Measurements from ENCODE around the gene FBXO47.

The FBXO47 gene

GRCh38 chr17:38970804-38971203, 3.6 kb upstream of the FBXO47 start:
- no peak overlapping the region for H2AK5ac ChIP-seq (ENCODE audit: low read length)
- no CpG with 5 or more reads among the region's 5 CpGs for WGBS (ENCODE audit: extremely low coverage, insufficient coverage, low lambda C conversion rate)
- no peak overlapping the region for H2BK5ac ChIP-seq (ENCODE audit: low read length)
- H3K79me2 ChIP-seq (ENCODE audit: control insufficient read depth, insufficient read depth, low read length), result no peaks in the 10 kb centered on the region
- no peaks in the 10 kb centered on the region for H3K27me3 ChIP-seq (ENCODE audit: insufficient read depth, low read length, poor library complexity)
- no peak overlapping the region for H4K5ac ChIP-seq (ENCODE audit: low read length)
- no peaks in the 10 kb centered on the region for H3K79me1 ChIP-seq (ENCODE audit: low read length)
- DNase-seq, result no peak
- H3K23ac ChIP-seq (ENCODE audit: low read length), result no peak overlapping the region
- no peak overlapping the region for H3K4me3 ChIP-seq (ENCODE audit: low read length)
- H4K8ac ChIP-seq (ENCODE audit: low read depth, low read length), result no peak overlapping the region
- no peak overlapping the region for H2BK120ac ChIP-seq (ENCODE audit: low read depth, low read length)
- H3K18ac ChIP-seq (ENCODE audit: low read length), result no peak overlapping the region
- no peak overlapping the region for H3K4me2 ChIP-seq (ENCODE audit: low read length)
- H3K9ac ChIP-seq (ENCODE audit: low read length), result no peak overlapping the region
- H3K27ac ChIP-seq (ENCODE audit: low read depth, low read length), result no peak overlapping the region
- no peaks in the 10 kb centered on the region for H3K36me3 ChIP-seq (ENCODE audit: control insufficient read depth, insufficient read depth, low read length)
- no peak overlapping the region for H3K56ac ChIP-seq (ENCODE audit: low read length)
- H3K4ac ChIP-seq (ENCODE audit: low read depth, low read length), result no peak overlapping the region
- H2BK15ac ChIP-seq (replicated peaks; ENCODE audit: low read depth), result no peak overlapping the region
- peaks cover 2% of the 10 kb centered on the region for H3K4me1 ChIP-seq (ENCODE audit: control insufficient read depth, low read depth, low read length)

GRCh38 chr17:38970128-38970527, 2.9 kb upstream of the FBXO47 start:
- Histone ChIP-seq H3K36me3 (ENCODE audit: control insufficient read depth, insufficient read depth, low read length) (no peaks in the 10 kb centered on the region), H3K4me1 (ENCODE audit: control insufficient read depth, low read depth, low read length) (peaks cover 2% of the 10 kb centered on the region), H3K27me3 (ENCODE audit: insufficient read depth, low read length, poor library complexity) (no peaks in the 10 kb centered on the region), H3K18ac (ENCODE audit: low read length) (no peak overlapping the region), H2BK120ac (ENCODE audit: low read depth, low read length) (no peak overlapping the region), H3K4me3 (ENCODE audit: low read length) (no peak overlapping the region), H3K4me2 (ENCODE audit: low read length) (no peak overlapping the region), H3K9ac (ENCODE audit: low read length) (no peak overlapping the region), H3K79me2 (ENCODE audit: control insufficient read depth, insufficient read depth, low read length) (no peaks in the 10 kb centered on the region), H3K56ac (ENCODE audit: low read length) (no peak overlapping the region), H4K5ac (ENCODE audit: low read length) (no peak overlapping the region), H3K23ac (ENCODE audit: low read length) (no peak overlapping the region), H2BK15ac (replicated peaks; ENCODE audit: low read depth) (no peak overlapping the region), H3K79me1 (ENCODE audit: low read length) (no peaks in the 10 kb centered on the region), H2BK5ac (ENCODE audit: low read length) (no peak overlapping the region), H3K27ac (ENCODE audit: low read depth, low read length) (no peak overlapping the region), H4K8ac (ENCODE audit: low read depth, low read length) (no peak overlapping the region), H3K4ac (ENCODE audit: low read depth, low read length) (no peak overlapping the region), H2AK5ac (ENCODE audit: low read length) (no peak overlapping the region)
- no CpG with 5 or more reads among the region's 4 CpGs for WGBS (ENCODE audit: extremely low coverage, insufficient coverage, low lambda C conversion rate)
- DNase-seq, result peak; percentile 36

GRCh38 chr17:38969281-38969680, 2.1 kb upstream of the FBXO47 start:
- Histone ChIP-seq H3K18ac (ENCODE audit: low read length) (no peak overlapping the region), H3K4me2 (ENCODE audit: low read length) (no peak overlapping the region), H3K4me1 (ENCODE audit: control insufficient read depth, low read depth, low read length) (peaks cover 2% of the 10 kb centered on the region), H3K4me3 (ENCODE audit: low read length) (no peak overlapping the region), H2BK5ac (ENCODE audit: low read length) (no peak overlapping the region), H4K8ac (ENCODE audit: low read depth, low read length) (no peak overlapping the region), H3K79me2 (ENCODE audit: control insufficient read depth, insufficient read depth, low read length) (no peaks in the 10 kb centered on the region), H2AK5ac (ENCODE audit: low read length) (no peak overlapping the region), H3K27me3 (ENCODE audit: insufficient read depth, low read length, poor library complexity) (no peaks in the 10 kb centered on the region), H3K23ac (ENCODE audit: low read length) (no peak overlapping the region), H2BK120ac (ENCODE audit: low read depth, low read length) (no peak overlapping the region), H3K36me3 (ENCODE audit: control insufficient read depth, insufficient read depth, low read length) (no peaks in the 10 kb centered on the region), H3K56ac (ENCODE audit: low read length) (no peak overlapping the region), H3K9ac (ENCODE audit: low read length) (no peak overlapping the region), H3K27ac (ENCODE audit: low read depth, low read length) (no peak overlapping the region), H3K79me1 (ENCODE audit: low read length) (no peaks in the 10 kb centered on the region), H4K5ac (ENCODE audit: low read length) (no peak overlapping the region), H2BK15ac (replicated peaks; ENCODE audit: low read depth) (no peak overlapping the region), H3K4ac (ENCODE audit: low read depth, low read length) (no peak overlapping the region)
- WGBS (ENCODE audit: extremely low coverage, insufficient coverage, low lambda C conversion rate), result no CpG with 5 or more reads among the region's 4 CpGs
- DNase-seq, result no peak

GRCh38 chr17:38961413-38961812, 5.8 kb downstream of the FBXO47 start:
- H3K4me2 ChIP-seq (ENCODE audit: low read length), result no peak overlapping the region
- H2AK5ac ChIP-seq (ENCODE audit: low read length), result no peak overlapping the region
- no CpG with 5 or more reads among the region's 4 CpGs for WGBS (ENCODE audit: extremely low coverage, insufficient coverage, low lambda C conversion rate)

GRCh38 chr17:38960402-38960801, 6.8 kb downstream of the FBXO47 start:
- Histone ChIP-seq H3K56ac (ENCODE audit: low read length) (no peak overlapping the region), H3K4me1 (ENCODE audit: control insufficient read depth, low read depth, low read length) (no peaks in the 10 kb centered on the region), H4K5ac (ENCODE audit: low read length) (no peak overlapping the region), H3K27ac (ENCODE audit: low read depth, low read length) (no peak overlapping the region), H3K4me2 (ENCODE audit: low read length) (no peak overlapping the region), H2BK120ac (ENCODE audit: low read depth, low read length) (no peak overlapping the region), H3K4ac (ENCODE audit: low read depth, low read length) (no peak overlapping the region), H2AK5ac (ENCODE audit: low read length) (no peak overlapping the region), H2BK5ac (ENCODE audit: low read length) (no peak overlapping the region), H2BK15ac (replicated peaks; ENCODE audit: low read depth) (no peak overlapping the region), H3K18ac (ENCODE audit: low read length) (no peak overlapping the region), H3K23ac (ENCODE audit: low read length) (no peak overlapping the region), H3K9ac (ENCODE audit: low read length) (no peak overlapping the region), H4K8ac (ENCODE audit: low read depth, low read length) (no peak overlapping the region), H3K4me3 (ENCODE audit: low read length) (no peak overlapping the region), H3K27me3 (ENCODE audit: insufficient read depth, low read length, poor library complexity) (no peaks in the 10 kb centered on the region), H3K79me2 (ENCODE audit: control insufficient read depth, insufficient read depth, low read length) (no peaks in the 10 kb centered on the region), H3K79me1 (ENCODE audit: low read length) (no peaks in the 10 kb centered on the region), H3K36me3 (ENCODE audit: control insufficient read depth, insufficient read depth, low read length) (no peaks in the 10 kb centered on the region)
- DNase-seq, result no peak
- WGBS (ENCODE audit: extremely low coverage, insufficient coverage, low lambda C conversion rate), result no CpG with 5 or more reads among the region's 5 CpGs

More at GRCh38 chr17:38961413-38961812, 5.8 kb downstream of the FBXO47 start:
- Histone ChIP-seq H2BK15ac (replicated peaks; ENCODE audit: low read depth) (no peak overlapping the region), H4K8ac (ENCODE audit: low read depth, low read length) (no peak overlapping the region), H3K79me1 (ENCODE audit: low read length) (no peaks in the 10 kb centered on the region), H3K4me1 (ENCODE audit: control insufficient read depth, low read depth, low read length) (no peaks in the 10 kb centered on the region), H3K56ac (ENCODE audit: low read length) (no peak overlapping the region), H3K18ac (ENCODE audit: low read length) (no peak overlapping the region), H3K27me3 (ENCODE audit: insufficient read depth, low read length, poor library complexity) (no peaks in the 10 kb centered on the region), H4K5ac (ENCODE audit: low read length) (no peak overlapping the region), H3K27ac (ENCODE audit: low read depth, low read length) (no peak overlapping the region), H3K4me3 (ENCODE audit: low read length) (no peak overlapping the region), H3K79me2 (ENCODE audit: control insufficient read depth, insufficient read depth, low read length) (no peaks in the 10 kb centered on the region), H3K9ac (ENCODE audit: low read length) (no peak overlapping the region), H2BK120ac (ENCODE audit: low read depth, low read length) (no peak overlapping the region), H3K23ac (ENCODE audit: low read length) (no peak overlapping the region), H2BK5ac (ENCODE audit: low read length) (no peak overlapping the region), H3K36me3 (ENCODE audit: control insufficient read depth, insufficient read depth, low read length) (no peaks in the 10 kb centered on the region), H3K4ac (ENCODE audit: low read depth, low read length) (no peak overlapping the region)
- DNase-seq, result no peak

GRCh38 chr17:38959508-38959907, 7.7 kb downstream of the FBXO47 start:
- no peak overlapping the region for H3K4me3 ChIP-seq (ENCODE audit: low read length)
- H2BK120ac ChIP-seq (ENCODE audit: low read depth, low read length), result no peak overlapping the region
- no peak overlapping the region for H3K18ac ChIP-seq (ENCODE audit: low read length)
- no peak overlapping the region for H2AK5ac ChIP-seq (ENCODE audit: low read length)
- H3K23ac ChIP-seq (ENCODE audit: low read length), result no peak overlapping the region
- H3K79me1 ChIP-seq (ENCODE audit: low read length), result no peaks in the 10 kb centered on the region
- no peak overlapping the region for H2BK5ac ChIP-seq (ENCODE audit: low read length)
- H3K79me2 ChIP-seq (ENCODE audit: control insufficient read depth, insufficient read depth, low read length), result no peaks in the 10 kb centered on the region
- H2BK15ac ChIP-seq (replicated peaks; ENCODE audit: low read depth), result no peak overlapping the region
- H3K27me3 ChIP-seq (ENCODE audit: insufficient read depth, low read length, poor library complexity), result no peaks in the 10 kb centered on the region
- H4K8ac ChIP-seq (ENCODE audit: low read depth, low read length), result no peak overlapping the region
- WGBS (ENCODE audit: extremely low coverage, insufficient coverage, low lambda C conversion rate), result no CpG with 5 or more reads among the region's 3 CpGs
- H4K5ac ChIP-seq (ENCODE audit: low read length), result no peak overlapping the region
- H3K27ac ChIP-seq (ENCODE audit: low read depth, low read length), result no peak overlapping the region
- H3K4me2 ChIP-seq (ENCODE audit: low read length), result no peak overlapping the region
- no peaks in the 10 kb centered on the region for H3K36me3 ChIP-seq (ENCODE audit: control insufficient read depth, insufficient read depth, low read length)
- no peak overlapping the region for H3K56ac ChIP-seq (ENCODE audit: low read length)
- no peak overlapping the region for H3K9ac ChIP-seq (ENCODE audit: low read length)
- no peaks in the 10 kb centered on the region for H3K4me1 ChIP-seq (ENCODE audit: control insufficient read depth, low read depth, low read length)
- H3K4ac ChIP-seq (ENCODE audit: low read depth, low read length), result no peak overlapping the region
- DNase-seq, result no peak
